ENCODE data around the gene RABEP1.
"Not testable (repeated sequence)": the region's sequence is repeated elsewhere in the genome, so short reads cannot be mapped to it uniquely, and the experiment has no call there.

Gene RABEP1

DNA sequence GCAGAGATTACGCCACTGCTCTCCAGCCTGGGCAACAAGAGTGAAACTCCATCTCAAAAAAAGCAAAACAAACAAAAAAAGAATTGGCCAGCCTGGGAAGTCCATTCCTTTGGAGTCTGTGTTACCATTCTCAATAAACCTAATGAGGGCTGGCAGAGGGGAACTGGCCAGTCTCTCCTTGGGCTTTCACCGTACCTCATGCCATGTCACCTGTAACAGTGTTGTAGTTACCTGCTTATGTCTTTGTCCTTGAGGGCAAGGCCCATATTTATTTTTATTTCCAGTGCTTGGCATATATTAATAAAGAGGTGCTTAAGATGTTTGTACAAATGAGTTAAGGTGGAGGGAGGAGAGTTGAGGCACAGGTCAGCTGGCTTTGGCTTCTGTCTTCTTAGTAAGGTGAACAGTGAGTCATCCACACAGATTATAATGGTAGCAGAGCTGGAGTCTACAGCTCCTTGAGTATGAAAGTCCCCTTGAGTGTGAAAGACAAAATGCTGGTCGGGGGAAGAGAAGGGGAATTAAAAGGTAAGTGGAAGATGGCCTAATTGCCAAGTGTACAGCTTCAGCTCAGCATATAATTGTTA is 148.4 kb downstream of the RABEP1 start:
- Histone ChIP-seq H3K79me1 (ENCODE audit: low read length) (peaks cover 3% of the 10 kb centered on the region), H3K4me1 (ENCODE audit: control insufficient read depth, low read depth, low read length) (no peaks in the 10 kb centered on the region), H3K18ac (ENCODE audit: low read length) (no peak overlapping the region), H4K5ac (ENCODE audit: low read length) (no peak overlapping the region), H3K23ac (ENCODE audit: low read length) (no peak overlapping the region), H3K4ac (ENCODE audit: low read depth, low read length) (no peak overlapping the region), H3K56ac (ENCODE audit: low read length) (no peak overlapping the region), H2BK15ac (replicated peaks; ENCODE audit: low read depth) (no peak overlapping the region), H2BK5ac (ENCODE audit: low read length) (no peak overlapping the region), H3K9ac (ENCODE audit: low read length) (no peak overlapping the region), H3K4me2 (ENCODE audit: low read length) (no peak overlapping the region), H3K79me2 (ENCODE audit: control insufficient read depth, insufficient read depth, low read length) (peaks cover 7% of the 10 kb centered on the region), H3K4me3 (ENCODE audit: low read length) (no peak overlapping the region), H4K8ac (ENCODE audit: low read depth, low read length) (no peak overlapping the region), H2AK5ac (ENCODE audit: low read length) (no peak overlapping the region), H3K36me3 (ENCODE audit: control insufficient read depth, insufficient read depth, low read length) (peaks cover 24% of the 10 kb centered on the region), H3K27ac (ENCODE audit: low read depth, low read length) (no peak overlapping the region), H2BK120ac (ENCODE audit: low read depth, low read length) (no peak overlapping the region), H3K27me3 (ENCODE audit: insufficient read depth, low read length, poor library complexity) (no peaks in the 10 kb centered on the region)
- WGBS (ENCODE audit: extremely low coverage, insufficient coverage, low lambda C conversion rate): no CpG with 5 or more reads among the region's 3 CpGs
- no peak for DNase-seq

DNA sequence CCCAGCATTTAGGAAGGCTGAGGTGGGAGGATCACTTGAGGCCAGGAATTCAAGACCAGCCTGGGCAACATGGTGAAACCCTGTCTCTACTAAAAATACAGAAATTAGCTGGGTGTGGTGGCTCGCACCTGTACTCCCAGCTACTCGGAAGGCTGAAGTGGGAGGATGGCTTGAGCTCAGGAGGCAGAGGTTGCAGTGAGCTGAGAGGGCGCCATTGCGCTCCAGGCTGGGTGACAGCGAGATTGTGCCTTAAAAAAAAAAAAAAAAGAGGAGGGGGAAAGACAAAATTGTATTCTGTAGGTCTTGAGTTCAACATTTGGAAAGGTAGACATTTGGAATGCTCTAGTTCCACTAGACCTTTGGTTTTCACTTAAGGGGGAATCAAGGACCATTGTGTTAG is 149.2 kb downstream of the RABEP1 start:
- H3K4ac ChIP-seq (ENCODE audit: low read depth, low read length); H3K23ac ChIP-seq (ENCODE audit: low read length): not testable (repeated sequence)

DNA sequence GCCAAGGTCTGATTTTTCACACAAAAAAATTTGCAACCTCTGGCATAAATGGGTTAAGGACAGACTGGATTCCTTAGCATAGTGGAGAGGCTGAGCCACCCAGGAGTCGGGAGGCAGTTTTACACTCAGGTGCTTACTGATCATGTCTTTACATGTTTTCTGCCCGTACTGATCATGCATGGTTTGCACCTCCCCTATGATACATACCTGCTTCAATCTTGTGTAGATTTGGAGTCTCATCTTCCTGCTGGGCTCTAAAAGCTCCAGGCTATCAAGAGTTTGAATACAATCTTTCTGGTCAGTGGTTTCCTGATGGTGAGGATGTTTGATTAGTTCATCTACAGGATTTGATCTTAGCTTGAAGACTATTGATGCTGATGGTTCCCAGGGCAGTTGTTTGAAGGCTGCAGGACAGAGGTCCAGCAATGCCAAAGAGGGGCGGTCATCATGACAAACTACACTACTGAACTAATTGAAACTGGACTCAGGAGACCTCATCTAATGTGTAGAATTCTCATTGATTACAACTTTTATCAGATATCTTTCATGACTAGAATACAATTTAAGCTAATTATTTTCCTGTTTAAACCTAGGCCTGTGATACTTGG is 150.0 kb downstream of the RABEP1 start:
- H3K4me1 ChIP-seq (ENCODE audit: control insufficient read depth, low read depth, low read length): no peaks in the 10 kb centered on the region
- no peak overlapping the region for H4K8ac ChIP-seq (ENCODE audit: low read depth, low read length)
- no peak overlapping the region for H2AK5ac ChIP-seq (ENCODE audit: low read length)
- no peak overlapping the region for H4K5ac ChIP-seq (ENCODE audit: low read length)
- H2BK15ac ChIP-seq (replicated peaks; ENCODE audit: low read depth): no peak overlapping the region
- H3K23ac ChIP-seq (ENCODE audit: low read length): no peak overlapping the region
- no peak overlapping the region for H3K18ac ChIP-seq (ENCODE audit: low read length)
- no peak overlapping the region for H2BK120ac ChIP-seq (ENCODE audit: low read depth, low read length)
- H3K4me2 ChIP-seq (ENCODE audit: low read length): no peak overlapping the region
- no peak overlapping the region for H3K56ac ChIP-seq (ENCODE audit: low read length)
- H3K79me2 ChIP-seq (ENCODE audit: control insufficient read depth, insufficient read depth, low read length): peaks cover 16% of the 10 kb centered on the region
- no CpG with 5 or more reads among the region's 3 CpGs for WGBS (ENCODE audit: extremely low coverage, insufficient coverage, low lambda C conversion rate)
- no peak for DNase-seq
- H3K36me3 ChIP-seq (ENCODE audit: control insufficient read depth, insufficient read depth, low read length): peaks cover 24% of the 10 kb centered on the region
- H3K4me3 ChIP-seq (ENCODE audit: low read length): no peak overlapping the region
- no peak overlapping the region for H2BK5ac ChIP-seq (ENCODE audit: low read length)
- H3K79me1 ChIP-seq (ENCODE audit: low read length): peaks cover 3% of the 10 kb centered on the region
- no peak overlapping the region for H3K27ac ChIP-seq (ENCODE audit: low read depth, low read length)
- no peak overlapping the region for H3K4ac ChIP-seq (ENCODE audit: low read depth, low read length)
- H3K9ac ChIP-seq (ENCODE audit: low read length): no peak overlapping the region
- H3K27me3 ChIP-seq (ENCODE audit: insufficient read depth, low read length, poor library complexity): no peaks in the 10 kb centered on the region

More for the DNA sequence above, 149.2 kb downstream of the RABEP1 start:
- not testable (repeated sequence) for H3K9ac ChIP-seq (ENCODE audit: low read length); H3K4me3 ChIP-seq (ENCODE audit: low read length); H3K27me3 ChIP-seq (ENCODE audit: insufficient read depth, low read length, poor library complexity); H3K4me1 ChIP-seq (ENCODE audit: control insufficient read depth, low read depth, low read length); H3K18ac ChIP-seq (ENCODE audit: low read length); H3K27ac ChIP-seq (ENCODE audit: low read depth, low read length); H3K79me1 ChIP-seq (ENCODE audit: low read length); H3K4me2 ChIP-seq (ENCODE audit: low read length); H4K8ac ChIP-seq (ENCODE audit: low read depth, low read length); H2BK5ac ChIP-seq (ENCODE audit: low read length); H2BK120ac ChIP-seq (ENCODE audit: low read depth, low read length); H2AK5ac ChIP-seq (ENCODE audit: low read length); H2BK15ac ChIP-seq (replicated peaks; ENCODE audit: low read depth); H4K5ac ChIP-seq (ENCODE audit: low read length); H3K56ac ChIP-seq (ENCODE audit: low read length)
- Histone ChIP-seq H3K36me3 (ENCODE audit: control insufficient read depth, insufficient read depth, low read length) (peaks cover 24% of the 10 kb centered on the region), H3K79me2 (ENCODE audit: control insufficient read depth, insufficient read depth, low read length) (peaks cover 11% of the 10 kb centered on the region)
- peak; percentile 34 for DNase-seq
- WGBS (ENCODE audit: extremely low coverage, insufficient coverage, low lambda C conversion rate): no CpG with 5 or more reads among the region's 5 CpGs

DNA sequence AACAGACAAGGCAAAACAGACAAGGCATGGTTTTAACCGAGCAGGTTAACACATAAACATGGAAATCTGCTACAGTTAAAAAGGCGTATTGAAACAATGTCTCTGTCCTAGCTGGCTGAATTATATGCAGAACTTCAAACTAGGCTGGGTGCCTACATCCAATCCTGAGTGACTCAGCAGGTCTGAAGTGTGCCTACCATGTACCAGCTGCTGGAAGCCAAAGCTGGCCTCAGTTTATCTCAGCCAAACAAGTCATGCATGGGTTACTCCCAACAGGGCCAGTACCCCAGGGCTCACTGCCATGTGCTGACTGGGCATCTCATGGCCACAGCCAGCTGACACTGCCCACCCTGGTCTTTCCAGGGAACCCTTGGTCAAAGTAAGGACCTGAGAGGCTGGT is 152.9 kb downstream of the RABEP1 start:
- no peak overlapping the region for H3K4ac ChIP-seq (ENCODE audit: low read depth, low read length)
- H3K23ac ChIP-seq (ENCODE audit: low read length): no peak overlapping the region
- H3K56ac ChIP-seq (ENCODE audit: low read length): no peak overlapping the region
- H3K79me1 ChIP-seq (ENCODE audit: low read length): peaks cover 3% of the 10 kb centered on the region
- no peak overlapping the region for H2AK5ac ChIP-seq (ENCODE audit: low read length)
- no peak overlapping the region for H2BK5ac ChIP-seq (ENCODE audit: low read length)
- H3K4me2 ChIP-seq (ENCODE audit: low read length): no peak overlapping the region
- no peak overlapping the region for H2BK120ac ChIP-seq (ENCODE audit: low read depth, low read length)
- no peak overlapping the region for H3K4me3 ChIP-seq (ENCODE audit: low read length)
- H3K18ac ChIP-seq (ENCODE audit: low read length): no peak overlapping the region
- peaks cover 21% of the 10 kb centered on the region for H3K36me3 ChIP-seq (ENCODE audit: control insufficient read depth, insufficient read depth, low read length)
- H4K8ac ChIP-seq (ENCODE audit: low read depth, low read length): no peak overlapping the region
- H3K27me3 ChIP-seq (ENCODE audit: insufficient read depth, low read length, poor library complexity): no peaks in the 10 kb centered on the region
- H3K79me2 ChIP-seq (ENCODE audit: control insufficient read depth, insufficient read depth, low read length): peaks cover 33% of the 10 kb centered on the region
- no peak for DNase-seq
- no peak overlapping the region for H4K5ac ChIP-seq (ENCODE audit: low read length)
- H3K9ac ChIP-seq (ENCODE audit: low read length): no peak overlapping the region
- H3K27ac ChIP-seq (ENCODE audit: low read depth, low read length): peak overlapping the region; percentile 1
- WGBS (ENCODE audit: extremely low coverage, insufficient coverage, low lambda C conversion rate): no CpG with 5 or more reads among the region's 2 CpGs
- H3K4me1 ChIP-seq (ENCODE audit: control insufficient read depth, low read depth, low read length): no peaks in the 10 kb centered on the region
- H2BK15ac ChIP-seq (replicated peaks; ENCODE audit: low read depth): no peak overlapping the region
